Heart left ventricle (tissue), 13 donors: ENCODE results near the gene ZW10.

Experiments
- POLR2A ChIP-seq, 2 donors: fragments of 450-650 bp; IDR thresholded peaks; one replicate each; pipeline ENCODE4 v1.6.1; 2017; ENCODE audit warnings: antibody characterized with exemption in 2 of 2, mild to moderate bottlenecking in 2 of 2, moderate library complexity in 2 of 2
- TF ChIP-seq, protein P1 (sequence below), 12 donors: fragments of 200-600 bp; sonication (generic) in 4 of 12; IDR thresholded peaks; one replicate each; pipeline versions ENCODE4 v1.5.0 to v1.8.0; 2018 to 2022; ENCODE audit warnings: antibody characterized with exemption in 12 of 12, mild to moderate bottlenecking in 5 of 12
- donor health status: ischemic (EF 13 %, LVEDD 7.1; RV severe dilation, severe dysfunction).
- donor health status: DM: no; HTN: yes; CAD: no.
- donor health status: DM: no; HTN: no; CAD: no.
- donor health status: ischemic (EF 25% LVEDD 6.9; RV normal size, moderate dysfunction).
- donor health status: ischemic (EF 25% LVEDD 5.7; RV mildly dilated, moderate dysfunction).
- donor health status: ischemic (EF 35%, LVEDD 5.7; RV mildly dilated, moderate dysfunction).
- donor health status: nonischemic (EF 11% LVEDD 7.7; RV severe dilation, severe dysfunction).
- donor health status: DM: yes; HTN: yes; CAD: no.
- donor health status: PGD.
- donor health status: ischemic (EF 29% LVEDD 5.4; RV normal size, mild dysfunction).
- donor health status: nonischemic (EF 23%, LVEDD 6.1; RV moderate dilation, normal function).

- TF ChIP-seq, protein P1, sequence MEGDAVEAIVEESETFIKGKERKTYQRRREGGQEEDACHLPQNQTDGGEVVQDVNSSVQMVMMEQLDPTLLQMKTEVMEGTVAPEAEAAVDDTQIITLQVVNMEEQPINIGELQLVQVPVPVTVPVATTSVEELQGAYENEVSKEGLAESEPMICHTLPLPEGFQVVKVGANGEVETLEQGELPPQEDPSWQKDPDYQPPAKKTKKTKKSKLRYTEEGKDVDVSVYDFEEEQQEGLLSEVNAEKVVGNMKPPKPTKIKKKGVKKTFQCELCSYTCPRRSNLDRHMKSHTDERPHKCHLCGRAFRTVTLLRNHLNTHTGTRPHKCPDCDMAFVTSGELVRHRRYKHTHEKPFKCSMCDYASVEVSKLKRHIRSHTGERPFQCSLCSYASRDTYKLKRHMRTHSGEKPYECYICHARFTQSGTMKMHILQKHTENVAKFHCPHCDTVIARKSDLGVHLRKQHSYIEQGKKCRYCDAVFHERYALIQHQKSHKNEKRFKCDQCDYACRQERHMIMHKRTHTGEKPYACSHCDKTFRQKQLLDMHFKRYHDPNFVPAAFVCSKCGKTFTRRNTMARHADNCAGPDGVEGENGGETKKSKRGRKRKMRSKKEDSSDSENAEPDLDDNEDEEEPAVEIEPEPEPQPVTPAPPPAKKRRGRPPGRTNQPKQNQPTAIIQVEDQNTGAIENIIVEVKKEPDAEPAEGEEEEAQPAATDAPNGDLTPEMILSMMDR (IDR thresholded peaks at IDR 0.05), result no peak
- no peak for TF ChIP-seq POLR2A (IDR thresholded peaks at IDR 0.05)
Observed at GRCh38 chr11:113705871-113706655, 67.4 kb downstream of the ZW10 start, which contains the start of gene TMPRSS5.
